Prostate gland (tissue), 2 donors: Measurements from ENCODE around the gene ZMIZ1.

Source experiments
- POLR2AphosphoS5 ChIP-seq: sonication (generic); formaldehyde crosslinking; IDR thresholded peaks from one replicate; pipeline ENCODE4 v1.6.1; 2017; ENCODE audit warnings: antibody characterized with exemption
- TF ChIP-seq, protein P1 (sequence below), 4 experiments: fragments of 200-600 bp in 2 of 4; fragments of 450-650 bp in 2 of 4; sonication (generic) in 2 of 4; IDR thresholded peaks; 1 replicate in 3 of 4; 2 replicates in 1 of 4; pipeline ENCODE4 v1.5.1; 2016 to 2019; ENCODE audit warnings: antibody characterized with exemption in 4 of 4, mild to moderate bottlenecking in 2 of 4, moderate library complexity in 2 of 4

DNA sequence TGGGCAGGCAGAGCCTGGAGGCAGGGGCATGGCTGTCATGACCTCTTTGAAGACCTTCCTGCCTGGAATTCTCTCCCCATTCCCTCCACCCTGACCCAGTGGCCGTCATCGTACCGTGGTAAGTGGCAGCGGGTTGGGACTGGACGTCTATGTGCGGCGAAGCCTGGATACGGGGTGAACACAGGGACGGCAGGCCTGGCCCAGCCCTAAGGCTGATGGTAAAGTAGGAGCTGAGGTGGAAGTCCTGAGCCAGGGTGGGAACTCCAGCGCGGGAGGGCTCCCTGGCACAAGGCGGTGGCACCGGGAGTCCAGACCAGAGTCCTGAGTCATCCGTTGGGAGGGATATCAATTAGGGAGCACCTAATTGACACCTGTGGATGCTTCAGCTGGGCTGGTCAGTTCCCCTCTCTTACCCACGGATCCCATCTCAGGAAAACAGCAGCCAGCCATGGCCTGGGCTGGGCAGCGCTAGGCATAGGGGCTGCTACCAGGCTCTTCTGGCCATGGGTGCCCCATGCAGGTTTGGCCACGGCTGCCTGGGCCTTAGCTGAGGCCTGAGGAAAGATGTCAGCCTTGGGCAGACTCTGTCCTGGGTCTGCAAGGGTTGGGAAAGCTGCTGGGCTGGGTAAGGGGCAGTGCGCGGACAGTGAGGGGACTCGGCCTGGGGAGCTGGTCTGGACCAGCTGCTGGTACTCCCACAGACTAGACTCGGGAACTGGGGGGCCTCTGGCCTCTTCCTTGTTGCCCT lies 281.8 kb downstream of the ZMIZ1 start:
- TF ChIP-seq POLR2AphosphoS5: no peak
- TF ChIP-seq, protein P1, sequence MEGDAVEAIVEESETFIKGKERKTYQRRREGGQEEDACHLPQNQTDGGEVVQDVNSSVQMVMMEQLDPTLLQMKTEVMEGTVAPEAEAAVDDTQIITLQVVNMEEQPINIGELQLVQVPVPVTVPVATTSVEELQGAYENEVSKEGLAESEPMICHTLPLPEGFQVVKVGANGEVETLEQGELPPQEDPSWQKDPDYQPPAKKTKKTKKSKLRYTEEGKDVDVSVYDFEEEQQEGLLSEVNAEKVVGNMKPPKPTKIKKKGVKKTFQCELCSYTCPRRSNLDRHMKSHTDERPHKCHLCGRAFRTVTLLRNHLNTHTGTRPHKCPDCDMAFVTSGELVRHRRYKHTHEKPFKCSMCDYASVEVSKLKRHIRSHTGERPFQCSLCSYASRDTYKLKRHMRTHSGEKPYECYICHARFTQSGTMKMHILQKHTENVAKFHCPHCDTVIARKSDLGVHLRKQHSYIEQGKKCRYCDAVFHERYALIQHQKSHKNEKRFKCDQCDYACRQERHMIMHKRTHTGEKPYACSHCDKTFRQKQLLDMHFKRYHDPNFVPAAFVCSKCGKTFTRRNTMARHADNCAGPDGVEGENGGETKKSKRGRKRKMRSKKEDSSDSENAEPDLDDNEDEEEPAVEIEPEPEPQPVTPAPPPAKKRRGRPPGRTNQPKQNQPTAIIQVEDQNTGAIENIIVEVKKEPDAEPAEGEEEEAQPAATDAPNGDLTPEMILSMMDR (IDR thresholded peaks at IDR 0.05): no peak
